CD4-positive, alpha-beta T cell (primary cell): ENCODE results near the gene FGR. TPM values are rescaled to one million over a fixed set of nuclear protein-coding genes. Genes with fewer than 3 reads are reported as not detected.

Experiments
- ATAC-seq: fragments of 200-7000 bp; cut with Tn5 transposase; one replicate; pipeline ENCODE4 v1.10.0; 2022; ENCODE audit warnings: mild to moderate bottlenecking; ENCODE audit not compliant: poor library complexity
- CTCF ChIA-PET: fragments of 350-600 bp; sonication (Branson Sonifier 250); formaldehyde crosslinking; loops from one replicate; lab custom pipeline; 2021; ENCODE audit warnings: antibody characterized with exemption, inconsistent platforms; lab: Charles Lee
- POLR2A ChIA-PET: fragments of 350-600 bp; sonication (Branson Sonifier 250); formaldehyde crosslinking; loops from one replicate; lab custom pipeline; 2021; ENCODE audit warnings: antibody characterized with exemption, inconsistent platforms; lab: Charles Lee
- DNase-seq, 14 experiments: peaks; one replicate each; pipeline ENCODE4 v3.0.0-alpha.2; 2013 to 2020; ENCODE audit warnings: mixed read lengths in 2 of 14
- H3K27ac ChIP-seq, 2 donors: one replicate each; pipeline versions ENCODE4 v1.5.1 to v1.7.0; 2013; ENCODE audit warnings: low read length in 2 of 2, low read depth in 1 of 2, mild to moderate bottlenecking in 1 of 2
- H3K27me3 ChIP-seq, 2 experiments: 1 replicate in 1 of 2; 2 replicates in 1 of 2; pipeline versions ENCODE4 v1.6.1 to v1.7.0; 2013; ENCODE audit warnings: low read length in 2 of 2, control low read depth in 1 of 2, mild to moderate bottlenecking in 1 of 2, moderate library complexity in 1 of 2; ENCODE audit not compliant: insufficient read depth in 2 of 2, control insufficient read depth in 1 of 2
- H3K36me3 ChIP-seq: one replicate; pipeline ENCODE4 v1.6.1; 2013; ENCODE audit warnings: low read length, control low read depth; ENCODE audit not compliant: insufficient read depth
- H3K4me1 ChIP-seq: one replicate; pipeline ENCODE4 v1.6.1; 2013; ENCODE audit warnings: low read length, control low read depth; ENCODE audit not compliant: insufficient read depth
- H3K4me3 ChIP-seq: one replicate; pipeline ENCODE4 v1.5.1; 2013; ENCODE audit warnings: mild to moderate bottlenecking, low read length, moderate library complexity
- H3K9me3 ChIP-seq, 2 experiments: 1 replicate in 1 of 2; 2 replicates in 1 of 2; pipeline versions ENCODE4 v1.6.1 to v1.7.0; 2013; ENCODE audit warnings: low read length in 2 of 2, mild to moderate bottlenecking in 2 of 2, control low read depth in 1 of 2, moderate library complexity in 1 of 2; ENCODE audit not compliant: control insufficient read depth in 1 of 2, insufficient read depth in 1 of 2
- H3K27ac Mint-ChIP-seq: one replicate; pipeline ENCODE4 v1.8.0; 2020; ENCODE audit warnings: mixed read lengths
- H3K27me3 Mint-ChIP-seq: one replicate; pipeline ENCODE4 v1.8.0; 2021; ENCODE audit warnings: mixed read lengths
- H3K36me3 Mint-ChIP-seq: one replicate; pipeline ENCODE4 v1.8.0; 2021; ENCODE audit warnings: low read depth, mixed read lengths
- H3K4me1 Mint-ChIP-seq: one replicate; pipeline ENCODE4 v1.8.0; 2021; ENCODE audit warnings: low read depth, mixed read lengths
- H3K4me3 Mint-ChIP-seq: one replicate; pipeline ENCODE4 v1.8.0; 2020; ENCODE audit warnings: mild to moderate bottlenecking, mixed read lengths
- H3K9me3 Mint-ChIP-seq: one replicate; pipeline ENCODE4 v1.8.0; 2020; ENCODE audit warnings: mixed read lengths
- CTCF ChIP-seq: fragments of 200-600 bp; IDR thresholded peaks from one replicate; pipeline ENCODE4 v1.8.0; 2022; ENCODE audit warnings: antibody characterized with exemption, mild to moderate bottlenecking
- intact Hi-C, 2 experiments: fragments of 100-400 bp; cut with DNase I in 1 of 2; cut with micrococcal nuclease in 1 of 2; formaldehyde crosslinking; loops; one replicate each; pipeline versions ENCODE4 v1.15.1 to v1.9.0; 2023 to 2025; cut with DNase I, micrococcal nuclease
- total RNA-seq, 174 experiments: library from RNA in 2 of 174; stranded (reverse) in 2 of 174; gene quantifications; one replicate each; pipeline ENCODE4 v1.2.3 and lab custom pipeline; 2021 to 2026

Gene FGR
- total RNA-seq, 2 experiments from 2014 or later = 3.0 to 3.2 TPM

- H3K4me1 ChIP-seq = peaks cover 86% of the 10 kb centered on the region
- no peak overlapping the region for H3K27ac ChIP-seq
- Mint-ChIP-seq H3K36me3 (no peaks in the 10 kb centered on the region), H3K9me3 (no peaks in the 10 kb centered on the region), H3K27me3 (no peaks in the 10 kb centered on the region), H3K4me3 (no peak overlapping the region), H3K4me1 (peaks cover 69% of the 10 kb centered on the region), H3K27ac (peak overlapping the region; percentile 84)
- no peak for DNase-seq
- no peaks in the 10 kb centered on the region for H3K9me3 ChIP-seq
- H3K4me3 ChIP-seq = no peak overlapping the region
- H3K27me3 ChIP-seq = no peaks in the 10 kb centered on the region
- ATAC-seq = no peak
- CTCF ChIA-PET = interaction anchor here (2.1 kb wide), 1 partner anchor 48 kb away, joined by 5 read pairs; no protein-coding TSS in a partner anchor
- TF ChIP-seq CTCF = no peak
- no peaks in the 10 kb centered on the region for H3K36me3 ChIP-seq
- POLR2A ChIA-PET = interaction anchor here (0.8 to 8.6 kb wide), 7 partner anchors 11 to 58 kb away, joined by 3 to 98 read pairs (median 5); partner anchors contain the start of genes AHDC1 and IFI6
- intact Hi-C loops = no loop called here
Measured at GRCh38 chr1:27614625-27615344, 20.2 kb downstream of the FGR start.

DNA sequence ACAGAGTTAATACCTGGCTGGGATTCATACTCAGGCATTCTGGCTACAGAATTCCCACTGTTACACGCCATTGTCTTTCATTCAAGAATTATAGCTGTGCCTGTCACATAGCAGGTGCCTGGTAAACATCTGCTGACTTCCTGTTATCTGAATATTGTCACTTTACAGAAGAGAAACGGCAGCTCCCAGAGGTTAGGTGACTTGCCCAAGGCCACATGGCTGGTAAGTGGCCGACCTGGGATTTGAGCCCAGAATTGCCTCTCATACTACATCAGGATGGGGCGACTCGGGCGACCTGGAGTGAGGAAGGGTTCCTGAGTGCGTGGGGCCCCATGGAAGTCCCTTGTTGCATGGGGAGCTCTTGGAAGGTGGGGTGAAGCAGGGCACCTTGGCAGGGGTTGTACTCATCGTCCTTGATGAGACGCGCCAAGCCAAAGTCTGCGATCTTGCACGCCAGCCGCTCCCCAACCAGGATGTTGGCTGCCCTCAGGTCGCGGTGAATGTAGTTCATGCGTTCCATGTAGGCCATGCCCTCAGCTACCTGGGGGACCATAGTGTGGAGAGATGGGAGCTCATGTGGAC, 20.9 kb downstream of the FGR start:
- H3K4me3 ChIP-seq = no peak overlapping the region
- ATAC-seq (no peak), DNase-seq (peak in 1 of 14 experiments; percentile 35)
- H3K9me3 ChIP-seq = no peaks in the 10 kb centered on the region
- no peaks in the 10 kb centered on the region for H3K27me3 ChIP-seq
- CTCF ChIA-PET = interaction anchor here (2.1 kb wide), 1 partner anchor 49 kb away, joined by 5 read pairs; no protein-coding TSS in a partner anchor
- peaks cover 87% of the 10 kb centered on the region for H3K4me1 ChIP-seq
- POLR2A ChIA-PET = interaction anchor here (0.8 to 8.6 kb wide), 9 partner anchors 10 to 273 kb away, joined by 3 to 98 read pairs (median 5); partner anchors contain the start of genes AHDC1, IFI6 and SYTL1
- Mint-ChIP-seq H3K36me3 (no peaks in the 10 kb centered on the region), H3K27me3 (no peaks in the 10 kb centered on the region), H3K4me3 (peak overlapping the region; percentile 71), H3K4me1 (peaks cover 63% of the 10 kb centered on the region), H3K9me3 (no peaks in the 10 kb centered on the region), H3K27ac (peak overlapping the region; percentile 84)
- H3K27ac ChIP-seq = no peak overlapping the region
- intact Hi-C loops = no loop called here
- TF ChIP-seq CTCF = no peak
- no peaks in the 10 kb centered on the region for H3K36me3 ChIP-seq

GRCh38 chr1:27612718-27613117, 22.3 kb downstream of the FGR start:
- H3K36me3 Mint-ChIP-seq = no peaks in the 10 kb centered on the region
- Histone ChIP-seq H3K4me3 (no peak overlapping the region), H3K4me1 (peaks cover 85% of the 10 kb centered on the region), H3K36me3 (no peaks in the 10 kb centered on the region), H3K27ac (no peak overlapping the region), H3K9me3 (no peaks in the 10 kb centered on the region), H3K27me3 (no peaks in the 10 kb centered on the region)
- no peak overlapping the region for H3K4me3 Mint-ChIP-seq
- POLR2A ChIA-PET = interaction anchor here (2.0 to 8.6 kb wide), 2 partner anchors 49 to 59 kb away, joined by 5 to 98 read pairs; partner anchors contain the start of gene IFI6
- peak overlapping the region; percentile 50 for H3K27ac Mint-ChIP-seq
- no peak for TF ChIP-seq CTCF
- peaks cover 49% of the 10 kb centered on the region for H3K4me1 Mint-ChIP-seq
- intact Hi-C loops = no loop called here
- no peaks in the 10 kb centered on the region for H3K27me3 Mint-ChIP-seq
- CTCF ChIA-PET = no interaction called here
- DNase-seq (no peak), ATAC-seq (no peak)
- no peaks in the 10 kb centered on the region for H3K9me3 Mint-ChIP-seq
